DND-41 (cell line): ENCODE measurements around the gene SLC22A3.

Source experiments
- ATAC-seq: fragments of 200-7000 bp; cut with Tn5 transposase; 3 replicates; pipeline ENCODE4 v1.9.1; 2021; ENCODE audit warnings: low read depth; ENCODE audit not compliant: insufficient read depth
- DNase-seq: peaks from one replicate; pipeline ENCODE4 v3.0.0-alpha.2; 2020
- H2AFZ ChIP-seq: 2 replicates; pipeline ENCODE4 v1.6.0; 2012; ENCODE audit warnings: low read depth, low read length
- H3K27ac ChIP-seq: 2 replicates; pipeline ENCODE4 v1.5.1; 2012; ENCODE audit warnings: low read length, inconsistent platforms
- H3K27me3 ChIP-seq: fragments of 200-600 bp; sonication (generic); 2 replicates; pipeline ENCODE4 v1.6.0; 2012; ENCODE audit warnings: low read length, mild to moderate bottlenecking, inconsistent platforms; ENCODE audit not compliant: insufficient read depth, poor library complexity
- H3K36me3 ChIP-seq: 2 replicates; pipeline ENCODE4 v1.5.1; 2012; ENCODE audit warnings: low read length, inconsistent platforms; ENCODE audit not compliant: insufficient read depth
- H3K4me1 ChIP-seq: 2 replicates; pipeline ENCODE4 v1.5.1; 2012; ENCODE audit warnings: mild to moderate bottlenecking, low read length; ENCODE audit not compliant: insufficient read depth
- H3K4me2 ChIP-seq: 2 replicates; pipeline ENCODE4 v1.6.0; 2012; ENCODE audit warnings: mild to moderate bottlenecking, moderate library complexity, low read length, inconsistent platforms; ENCODE audit not compliant: insufficient read depth
- H3K4me3 ChIP-seq, 2 experiments: fragments of 200-600 bp in 1 of 2; shearing (Covaris generic) in 1 of 2; 2 replicates each; pipeline ENCODE4 v1.5.1; 2012 to 2016; ENCODE audit warnings: inconsistent platforms in 2 of 2, low read length in 2 of 2, mild to moderate bottlenecking in 2 of 2, low read depth in 1 of 2, moderate library complexity in 1 of 2
- H3K79me2 ChIP-seq: 2 replicates; pipeline ENCODE4 v1.6.0; 2012; ENCODE audit warnings: low read length, inconsistent platforms; ENCODE audit not compliant: insufficient read depth
- H3K9ac ChIP-seq: 2 replicates; pipeline ENCODE4 v1.6.0; 2012; ENCODE audit warnings: low read depth, mild to moderate bottlenecking, inconsistent platforms, low read length, moderate library complexity
- H3K9me3 ChIP-seq: 2 replicates; pipeline ENCODE4 v1.5.1; 2012; ENCODE audit warnings: low read length, moderate library complexity, mild to moderate bottlenecking, inconsistent platforms; ENCODE audit not compliant: insufficient read depth, severe bottlenecking
- H4K20me1 ChIP-seq: 2 replicates; pipeline ENCODE4 v1.6.0; 2012; ENCODE audit warnings: low read length; ENCODE audit not compliant: insufficient read depth
- CTCF ChIP-seq: IDR thresholded peaks from 2 replicates; pipeline ENCODE4 v1.5.1; 2012; ENCODE audit warnings: borderline replicate concordance, low read length, moderate library complexity, mild to moderate bottlenecking; ENCODE audit not compliant: poor library complexity, severe bottlenecking; ENCODE audit errors: extremely low read depth
- EZH2 ChIP-seq: IDR thresholded peaks from 3 replicates; pipeline ENCODE4 v1.6.1; 2012; ENCODE audit warnings: borderline replicate concordance, low read depth, mild to moderate bottlenecking, moderate library complexity, low read length, inconsistent platforms; ENCODE audit not compliant: severe bottlenecking

Gene SLC22A3

GRCh38 chr6:160337991-160338390, 10.2 kb upstream of the SLC22A3 start:
- no peak overlapping the region for H3K4me2 ChIP-seq
- no peak for TF ChIP-seq EZH2
- no peak for TF ChIP-seq CTCF
- H2AFZ ChIP-seq = no peak overlapping the region
- no peaks in the 10 kb centered on the region for H3K36me3 ChIP-seq
- H3K4me3 ChIP-seq = no peak overlapping the region
- H3K9ac ChIP-seq = no peak overlapping the region
- no peaks in the 10 kb centered on the region for H4K20me1 ChIP-seq
- H3K27ac ChIP-seq = no peak overlapping the region
- no peaks in the 10 kb centered on the region for H3K9me3 ChIP-seq
- H3K4me1 ChIP-seq = no peaks in the 10 kb centered on the region
- no peak for DNase-seq
- ATAC-seq = no peak
- no peaks in the 10 kb centered on the region for H3K27me3 ChIP-seq
- H3K79me2 ChIP-seq = no peaks in the 10 kb centered on the region

- no peak overlapping the region for H3K4me3 ChIP-seq
- H4K20me1 ChIP-seq = no peaks in the 10 kb centered on the region
- no peak overlapping the region for H3K4me2 ChIP-seq
- H2AFZ ChIP-seq = no peak overlapping the region
- H3K9ac ChIP-seq = no peak overlapping the region
- no peaks in the 10 kb centered on the region for H3K4me1 ChIP-seq
- no peaks in the 10 kb centered on the region for H3K79me2 ChIP-seq
- DNase-seq (no peak), ATAC-seq (no peak)
- TF ChIP-seq EZH2 (no peak), CTCF (no peak)
- H3K36me3 ChIP-seq = no peaks in the 10 kb centered on the region
- H3K27ac ChIP-seq = no peak overlapping the region
- H3K9me3 ChIP-seq = no peaks in the 10 kb centered on the region
- no peaks in the 10 kb centered on the region for H3K27me3 ChIP-seq
Measured at GRCh38 chr6:160343144-160343543, 5.0 kb upstream of the SLC22A3 start.

- TF ChIP-seq EZH2 = no peak
- no peak for TF ChIP-seq CTCF
- Histone ChIP-seq H3K36me3 (no peaks in the 10 kb centered on the region), H3K27ac (no peak overlapping the region), H2AFZ (no peak overlapping the region), H3K9ac (no peak overlapping the region), H3K9me3 (no peaks in the 10 kb centered on the region), H3K79me2 (no peaks in the 10 kb centered on the region), H3K27me3 (no peaks in the 10 kb centered on the region), H3K4me1 (no peaks in the 10 kb centered on the region), H4K20me1 (no peaks in the 10 kb centered on the region), H3K4me2 (no peak overlapping the region), H3K4me3 (no peak overlapping the region)
- DNase-seq (no peak), ATAC-seq (no peak)
Measured at GRCh38 chr6:160344271-160344670, 3.9 kb upstream of the SLC22A3 start.
